SK-N-SH (cell line): ENCODE results near the gene UBL4B. TPM values are rescaled to one million over a fixed set of nuclear protein-coding genes. Genes with fewer than 3 reads are reported as not detected.

Source experiments
- CTCF ChIA-PET: fragments of 300-600, 350-600 bp; formaldehyde crosslinking; extraction: SDS; loops from one replicate; lab custom pipeline; 2021; lab: Yijun Ruan, JAX
- POLR2A ChIA-PET: fragments of 350-600 bp; sonication (Branson Sonifier 250); formaldehyde crosslinking; extraction: SDS; loops from one replicate; lab custom pipeline; 2020; ENCODE audit warnings: antibody characterized with exemption, inconsistent platforms; lab: Yijun Ruan, JAX
- DNase-seq: peaks from one replicate; pipeline ENCODE4 v3.0.0; 2012
- H2AFZ ChIP-seq: fragments of 200-600 bp; sonication (generic); 2 replicates; pipeline ENCODE4 v1.8.1; 2016; ENCODE audit warnings: antibody characterized with exemption, mild to moderate bottlenecking, low read depth
- H3F3A ChIP-seq: fragments of 200-600 bp; sonication (generic); replicated peaks from 2 replicates; pipeline ENCODE3; 2016; ENCODE audit warnings: antibody characterized with exemption, mild to moderate bottlenecking; ENCODE audit not compliant: insufficient read depth
- H3K27ac ChIP-seq, 2 experiments: fragments of 200-500 bp in 1 of 2; fragments of 200-600 bp in 1 of 2; sonication (Bioruptor generic) in 1 of 2; sonication (generic), shearing (Covaris generic) in 1 of 2; 2 replicates each; pipeline versions ENCODE4 v1.5.1 to v1.6.1; 2014 to 2016; ENCODE audit warnings: low read depth in 2 of 2, inconsistent platforms in 1 of 2, low read length in 1 of 2, mild to moderate bottlenecking in 1 of 2, mixed read lengths in 1 of 2
- H3K27me3 ChIP-seq: fragments of 200-600 bp; sonication (generic), shearing (Covaris generic); 2 replicates; pipeline ENCODE4 v1.6.1; 2016; ENCODE audit warnings: mixed run types; ENCODE audit not compliant: insufficient read depth
- H3K36me3 ChIP-seq, 2 experiments: fragments of 200-500 bp in 1 of 2; fragments of 200-600 bp in 1 of 2; sonication (Bioruptor generic) in 1 of 2; sonication (generic) in 1 of 2; replicated peaks in 1 of 2; 2 replicates each; pipeline versions ENCODE3 to v1.5.1; 2014 to 2016; ENCODE audit warnings: low read length in 1 of 2, mild to moderate bottlenecking in 1 of 2; ENCODE audit not compliant: insufficient read depth in 2 of 2, control insufficient read depth in 1 of 2
- H3K4me1 ChIP-seq, 2 experiments: fragments of 200-500 bp in 1 of 2; fragments of 200-600 bp in 1 of 2; sonication (Bioruptor generic) in 1 of 2; sonication (generic), shearing (Covaris generic) in 1 of 2; 2 replicates each; pipeline versions ENCODE4 v1.5.1 to v1.6.1; 2014 to 2016; ENCODE audit warnings: low read depth in 1 of 2, low read length in 1 of 2, mixed run types in 1 of 2; ENCODE audit not compliant: insufficient read depth in 2 of 2, control insufficient read depth in 1 of 2
- H3K4me2 ChIP-seq: fragments of 200-600 bp; sonication (generic), shearing (Covaris generic); 2 replicates; pipeline ENCODE4 v1.6.1; 2017; ENCODE audit warnings: mixed run types
- H3K4me3 ChIP-seq, 2 experiments: fragments of 200-500 bp in 1 of 2; fragments of 200-600 bp in 1 of 2; sonication (Bioruptor generic) in 1 of 2; sonication (generic), shearing (Covaris generic) in 1 of 2; 2 replicates each; pipeline versions ENCODE4 v1.5.1 to v1.8.1; 2014 to 2016; ENCODE audit warnings: low read depth in 2 of 2, inconsistent platforms in 1 of 2, low read length in 1 of 2, mild to moderate bottlenecking in 1 of 2, mixed read lengths in 1 of 2, moderate library complexity in 1 of 2
- H3K79me2 ChIP-seq: fragments of 200-600 bp; sonication (generic); 2 replicates; pipeline ENCODE4 v1.8.1; 2017; ENCODE audit warnings: mild to moderate bottlenecking; ENCODE audit not compliant: insufficient read depth
- H3K9ac ChIP-seq: fragments of 200-600 bp; sonication (generic); 2 replicates; pipeline ENCODE4 v1.6.1; 2017; ENCODE audit warnings: mixed run types
- H3K9me2 ChIP-seq: fragments of 200-600 bp; sonication (generic); 2 replicates; pipeline ENCODE4 v1.6.1; 2017; ENCODE audit warnings: mixed run types
- H3K9me3 ChIP-seq: fragments of 200-600 bp; sonication (generic); 2 replicates; pipeline ENCODE4 v1.6.1; 2017; ENCODE audit warnings: mixed run types, mild to moderate bottlenecking, moderate library complexity
- H4K20me1 ChIP-seq: fragments of 200-600 bp; sonication (generic); 2 replicates; pipeline ENCODE4 v1.6.1; 2017; ENCODE audit warnings: mild to moderate bottlenecking, mixed run types; ENCODE audit not compliant: insufficient read depth
- CHD2 ChIP-seq: fragments of 150-350 bp; IDR thresholded peaks from 2 replicates; pipeline ENCODE4 v1.6.1; 2018; ENCODE audit warnings: low read length; ENCODE audit not compliant: partially characterized antibody
- EZH2phosphoT487 ChIP-seq: fragments of 200-600 bp; sonication (generic); IDR thresholded peaks from 2 replicates; pipeline ENCODE4 v1.6.1; 2017; ENCODE audit warnings: low read depth, mixed run types, mild to moderate bottlenecking, antibody characterized with exemption, moderate library complexity, borderline replicate concordance
- FOSL2 ChIP-seq: IDR thresholded peaks from 2 replicates; pipeline ENCODE4 v1.4.0; 2012; ENCODE audit warnings: low read depth, mild to moderate bottlenecking, moderate library complexity, borderline replicate concordance
- FOXJ3 ChIP-seq: sonication (generic); formaldehyde crosslinking; IDR thresholded peaks from 2 replicates; pipeline ENCODE4 v1.5.1; 2020; ENCODE audit warnings: mild to moderate bottlenecking, missing genetic modification reagents
- FOXM1 ChIP-seq: IDR thresholded peaks from 2 replicates; pipeline ENCODE4 v1.4.0; 2012; ENCODE audit warnings: low read depth, mild to moderate bottlenecking
- GABPA ChIP-seq: IDR thresholded peaks from 2 replicates; pipeline ENCODE4 v1.4.0; 2012; ENCODE audit warnings: low read depth, mild to moderate bottlenecking
- GATA2 ChIP-seq: sonication (generic); formaldehyde crosslinking; IDR thresholded peaks from 2 replicates; pipeline ENCODE4 v1.5.0; 2020; ENCODE audit warnings: mild to moderate bottlenecking, missing genetic modification reagents
- MEF2A ChIP-seq: IDR thresholded peaks from 2 replicates; pipeline ENCODE4 v1.4.0; 2012; ENCODE audit warnings: low read depth, borderline replicate concordance
- MXI1 ChIP-seq: IDR thresholded peaks from 2 replicates; pipeline ENCODE4 v1.6.1; 2012; ENCODE audit warnings: mild to moderate bottlenecking, low read depth, low read length, improper control_type of control experiment
- NFIC ChIP-seq: IDR thresholded peaks from 2 replicates; pipeline ENCODE4 v1.4.0; 2012; ENCODE audit warnings: borderline replicate concordance
- NRF1 ChIP-seq: IDR thresholded peaks from 2 replicates; pipeline ENCODE4 v1.6.1; 2012; ENCODE audit warnings: low read depth, mild to moderate bottlenecking, low read length
- RAD21 ChIP-seq: IDR thresholded peaks from 2 replicates; pipeline ENCODE4 v1.6.1; 2012; ENCODE audit warnings: mild to moderate bottlenecking, low read length
- RXRA ChIP-seq: IDR thresholded peaks from 2 replicates; pipeline ENCODE4 v1.4.0; 2012; ENCODE audit warnings: low read depth, mild to moderate bottlenecking, borderline replicate concordance
- SIN3A ChIP-seq: IDR thresholded peaks from 2 replicates; pipeline ENCODE4 v1.6.1; 2012; ENCODE audit warnings: low read depth, mild to moderate bottlenecking, low read length, moderate library complexity, borderline replicate concordance
- TAF1 ChIP-seq: IDR thresholded peaks from 2 replicates; pipeline ENCODE4 v1.6.1; 2012; ENCODE audit warnings: low read depth, mild to moderate bottlenecking, low read length, moderate library complexity, borderline replicate concordance
- TCF12 ChIP-seq: IDR thresholded peaks from 2 replicates; pipeline ENCODE4 v1.4.0; 2012
- TEAD4 ChIP-seq: IDR thresholded peaks from 2 replicates; pipeline ENCODE4 v1.4.0; 2012; ENCODE audit warnings: mild to moderate bottlenecking, borderline replicate concordance; ENCODE audit not compliant: insufficient read depth
- WGBS: methylation state at CpG from one replicate; pipeline ENCODE4 v1.1.6; 2017; ENCODE audit warnings: low lambda C conversion rate; 5-methylcytosine and 5-hydroxymethylcytosine counted together
- polyA plus RNA-seq, 3 experiments: library from polyadenylated mRNA; depleted of rRNA; stranded (reverse); fragments of >200 nt; gene quantifications; 2 replicates each; pipeline ENCODE4 v1.2.3, GENCODE V29; 2012
- TF ChIP-seq, protein P1 (sequence below): IDR thresholded peaks from 2 replicates; pipeline ENCODE4 v1.4.0; 2012; ENCODE audit warnings: low read depth, borderline replicate concordance
- TF ChIP-seq, protein P2 (sequence below): fragments of 200-600 bp; sonication (generic); IDR thresholded peaks from 2 replicates; pipeline ENCODE4 v1.6.1; 2017; ENCODE audit warnings: antibody characterized with exemption, mild to moderate bottlenecking, moderate library complexity
- TF ChIP-seq, protein P3 (sequence below): fragments of 150-350 bp; IDR thresholded peaks from 2 replicates; pipeline ENCODE4 v1.6.1; 2017; ENCODE audit warnings: antibody characterized with exemption, low read length, low read depth, borderline replicate concordance

Gene UBL4B
- polyA plus RNA-seq, 1 of the 3 experiments (the other 2 are of a cell fraction) = not detected

DNA sequence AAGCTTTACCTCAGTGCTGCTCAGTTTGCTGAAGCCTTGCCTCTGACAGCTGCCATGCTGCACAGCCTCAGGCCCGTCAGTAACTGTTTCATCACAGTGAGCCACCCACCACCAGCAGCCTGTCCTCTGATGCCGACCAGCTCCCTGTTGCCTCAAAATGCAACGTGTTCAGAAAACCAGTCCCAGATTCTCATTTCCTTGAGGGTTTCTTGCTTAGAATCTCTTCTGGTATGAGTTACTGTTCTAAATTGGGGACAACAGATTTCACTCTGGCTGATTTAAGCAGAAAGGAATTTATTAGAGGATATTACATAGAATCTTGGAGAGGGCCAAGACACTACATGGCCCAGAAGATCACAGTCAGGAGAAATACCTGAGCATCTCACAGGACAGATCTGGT lies 11.0 kb downstream of the UBL4B start:
- H3K36me3 ChIP-seq = no peaks in the 10 kb centered on the region
- H3K9me2 ChIP-seq = no peaks in the 10 kb centered on the region
- H3K27me3 ChIP-seq = no peaks in the 10 kb centered on the region
- no peak overlapping the region for H3K4me2 ChIP-seq
- no peaks in the 10 kb centered on the region for H3K79me2 ChIP-seq
- H4K20me1 ChIP-seq = no peaks in the 10 kb centered on the region
- no peak overlapping the region; a peak in 1 of 4 replicates for H3K4me3 ChIP-seq
- 18% methylated on average over 3 of the region's 3 CpGs for WGBS
- H3K9ac ChIP-seq = no peak overlapping the region
- ChIA-PET CTCF (interaction anchor here (1.0 to 51.7 kb wide), 4 partner anchors 18 to 74 kb away, joined by 3 to 1768 read pairs (median 4); partner anchors contain the start of gene STRIP1), POLR2A (no interaction called here)
- H3K9me3 ChIP-seq = no peaks in the 10 kb centered on the region
- no peak overlapping the region for H2AFZ ChIP-seq
- DNase-seq = no peak
- no peak overlapping the region for H3K27ac ChIP-seq
- no peaks in the 10 kb centered on the region; a peak in 1 of 4 replicates for H3K4me1 ChIP-seq
- H3F3A ChIP-seq = no peaks in the 10 kb centered on the region
- no peak for TF ChIP-seq FOXJ3 (CRISPR knock-in tag)
- TF ChIP-seq NRF1 = no peak
- TF ChIP-seq TEAD4 = no peak
- no peak for TF ChIP-seq RXRA
- TF ChIP-seq CHD2 = no peak
- TF ChIP-seq TAF1 = no peak
- no peak for TF ChIP-seq RAD21
- TF ChIP-seq, protein P1, sequence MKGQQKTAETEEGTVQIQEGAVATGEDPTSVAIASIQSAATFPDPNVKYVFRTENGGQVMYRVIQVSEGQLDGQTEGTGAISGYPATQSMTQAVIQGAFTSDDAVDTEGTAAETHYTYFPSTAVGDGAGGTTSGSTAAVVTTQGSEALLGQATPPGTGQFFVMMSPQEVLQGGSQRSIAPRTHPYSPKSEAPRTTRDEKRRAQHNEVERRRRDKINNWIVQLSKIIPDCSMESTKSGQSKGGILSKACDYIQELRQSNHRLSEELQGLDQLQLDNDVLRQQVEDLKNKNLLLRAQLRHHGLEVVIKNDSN = no peak
- TF ChIP-seq MEF2A = no peak
- TF ChIP-seq EZH2phosphoT487 = no peak
- no peak for TF ChIP-seq NFIC
- TF ChIP-seq MXI1 = no peak
- TF ChIP-seq, protein P2, sequence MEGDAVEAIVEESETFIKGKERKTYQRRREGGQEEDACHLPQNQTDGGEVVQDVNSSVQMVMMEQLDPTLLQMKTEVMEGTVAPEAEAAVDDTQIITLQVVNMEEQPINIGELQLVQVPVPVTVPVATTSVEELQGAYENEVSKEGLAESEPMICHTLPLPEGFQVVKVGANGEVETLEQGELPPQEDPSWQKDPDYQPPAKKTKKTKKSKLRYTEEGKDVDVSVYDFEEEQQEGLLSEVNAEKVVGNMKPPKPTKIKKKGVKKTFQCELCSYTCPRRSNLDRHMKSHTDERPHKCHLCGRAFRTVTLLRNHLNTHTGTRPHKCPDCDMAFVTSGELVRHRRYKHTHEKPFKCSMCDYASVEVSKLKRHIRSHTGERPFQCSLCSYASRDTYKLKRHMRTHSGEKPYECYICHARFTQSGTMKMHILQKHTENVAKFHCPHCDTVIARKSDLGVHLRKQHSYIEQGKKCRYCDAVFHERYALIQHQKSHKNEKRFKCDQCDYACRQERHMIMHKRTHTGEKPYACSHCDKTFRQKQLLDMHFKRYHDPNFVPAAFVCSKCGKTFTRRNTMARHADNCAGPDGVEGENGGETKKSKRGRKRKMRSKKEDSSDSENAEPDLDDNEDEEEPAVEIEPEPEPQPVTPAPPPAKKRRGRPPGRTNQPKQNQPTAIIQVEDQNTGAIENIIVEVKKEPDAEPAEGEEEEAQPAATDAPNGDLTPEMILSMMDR = no peak
- no peak for TF ChIP-seq SIN3A
- no peak for TF ChIP-seq TCF12
- no peak for TF ChIP-seq FOXM1
- TF ChIP-seq GABPA = no peak
- TF ChIP-seq, protein P3, sequence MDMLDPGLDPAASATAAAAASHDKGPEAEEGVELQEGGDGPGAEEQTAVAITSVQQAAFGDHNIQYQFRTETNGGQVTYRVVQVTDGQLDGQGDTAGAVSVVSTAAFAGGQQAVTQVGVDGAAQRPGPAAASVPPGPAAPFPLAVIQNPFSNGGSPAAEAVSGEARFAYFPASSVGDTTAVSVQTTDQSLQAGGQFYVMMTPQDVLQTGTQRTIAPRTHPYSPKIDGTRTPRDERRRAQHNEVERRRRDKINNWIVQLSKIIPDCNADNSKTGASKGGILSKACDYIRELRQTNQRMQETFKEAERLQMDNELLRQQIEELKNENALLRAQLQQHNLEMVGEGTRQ = no peak
- TF ChIP-seq FOSL2 = no peak
- TF ChIP-seq GATA2 (CRISPR knock-in tag) = no peak
